ENCODE data around the gene MYCBP2.

MYCBP2 gene

GRCh38 chr13:77239312-77239711 lies 87.6 kb downstream of the MYCBP2 start:
- H3K4me3 ChIP-seq (ENCODE audit: low read length), result no peak overlapping the region
- TF ChIP-seq CTCF (conservative IDR thresholded peaks at IDR 0.05; ENCODE audit: low read depth, low read length), result no peak
- DNase-seq (ENCODE audit: low read depth), result no peak

DNA sequence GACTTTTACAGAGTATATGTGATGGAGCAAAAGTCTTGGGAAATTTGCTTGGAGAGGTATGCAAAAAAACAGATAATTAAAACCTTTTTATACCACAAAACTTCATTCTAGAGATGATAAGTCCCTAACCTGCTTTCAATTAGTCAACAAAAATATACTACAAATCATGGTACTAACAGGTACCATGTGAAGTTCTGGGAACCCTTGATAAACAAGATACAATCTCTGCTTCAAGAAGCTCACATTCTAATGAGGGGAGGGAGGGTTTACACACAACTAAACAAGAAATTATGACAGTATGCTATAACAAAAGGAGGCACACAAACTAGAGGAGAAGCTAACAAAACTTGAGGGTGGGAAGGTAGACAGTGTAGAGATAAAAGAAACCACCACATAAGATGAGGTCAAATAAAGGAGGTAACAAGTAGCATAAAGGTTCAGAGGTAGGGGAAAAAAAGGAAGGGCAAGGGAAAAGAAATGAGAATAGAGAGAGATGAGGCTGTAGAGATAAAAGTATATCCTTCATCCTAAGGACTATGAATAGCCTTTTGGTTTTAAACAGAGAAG lies 91.4 kb downstream of the MYCBP2 start:
- no peak for DNase-seq (ENCODE audit: low read depth)
- TF ChIP-seq CTCF (conservative IDR thresholded peaks at IDR 0.05; ENCODE audit: low read depth, low read length), result no peak

DNA sequence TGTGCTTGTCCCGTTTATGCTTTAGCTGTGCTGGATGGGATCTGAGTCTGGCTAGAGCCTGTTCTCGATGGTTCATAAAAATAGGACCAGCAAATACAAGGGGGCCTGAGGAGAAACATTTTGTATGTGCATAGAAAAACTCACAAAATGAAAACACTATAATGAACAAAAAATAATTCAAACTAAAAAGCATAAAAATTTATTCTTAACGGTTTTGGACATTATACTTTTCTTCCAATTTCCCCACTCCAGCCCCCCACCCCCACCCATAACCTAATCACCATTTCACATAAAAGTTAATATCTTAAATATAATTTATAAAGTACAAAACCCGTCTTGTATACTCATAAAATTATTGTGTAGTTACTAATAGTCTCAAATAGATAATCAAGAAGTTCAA lies 93.7 kb downstream of the MYCBP2 start:
- no peak for DNase-seq (ENCODE audit: low read depth)
- no peak for TF ChIP-seq CTCF (conservative IDR thresholded peaks at IDR 0.05; ENCODE audit: low read depth, low read length)
- H3K4me3 ChIP-seq (ENCODE audit: low read length), result no peak overlapping the region

More for the DNA sequence above, 91.4 kb downstream of the MYCBP2 start:
- no peak overlapping the region for H3K4me3 ChIP-seq (ENCODE audit: low read length)

DNA sequence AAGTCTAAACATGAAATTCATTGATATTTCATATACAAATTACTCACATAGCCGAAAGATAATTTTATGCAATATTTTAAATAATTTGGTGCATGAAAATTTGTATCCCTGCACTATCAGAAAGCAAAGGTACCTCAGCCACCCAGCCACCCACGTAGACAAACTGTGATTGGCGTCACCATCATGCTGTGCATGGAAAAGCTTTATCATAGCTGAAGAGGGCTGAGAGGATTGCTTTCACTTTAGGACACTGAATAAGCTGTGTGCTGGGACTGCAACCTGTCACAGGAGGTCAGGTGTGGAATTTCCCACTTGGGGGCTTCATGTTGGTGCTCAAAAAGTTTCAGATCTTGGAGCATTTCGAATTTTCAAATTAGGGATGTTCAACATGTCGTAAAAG lies 96.3 kb downstream of the MYCBP2 start:
- no peak for TF ChIP-seq CTCF (conservative IDR thresholded peaks at IDR 0.05; ENCODE audit: low read depth, low read length)
- no peak for DNase-seq (ENCODE audit: low read depth)
- H3K4me3 ChIP-seq (ENCODE audit: low read length), result no peak overlapping the region

DNA sequence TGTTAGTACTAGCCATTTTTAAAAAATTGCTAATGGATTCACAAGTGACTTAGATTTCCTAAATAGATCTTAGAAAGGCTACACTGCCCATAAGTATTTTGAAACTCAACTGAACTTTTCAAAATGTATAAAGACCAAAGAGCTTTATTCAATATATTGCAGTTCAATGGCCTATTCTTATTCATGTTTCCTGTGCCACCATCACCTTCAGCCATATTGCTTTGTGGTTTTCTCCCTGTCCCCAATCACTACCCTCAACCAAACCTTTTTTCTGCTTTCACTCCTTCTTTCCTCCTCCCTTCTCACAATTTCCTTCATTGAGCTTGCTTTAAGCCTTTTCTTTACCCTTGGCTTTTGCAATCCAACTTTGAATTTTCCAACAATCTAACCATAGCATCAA lies 100.9 kb downstream of the MYCBP2 start:
- H3K4me3 ChIP-seq (ENCODE audit: low read length), result no peak overlapping the region
- no peak for TF ChIP-seq CTCF (conservative IDR thresholded peaks at IDR 0.05; ENCODE audit: low read depth, low read length)
- no peak for DNase-seq (ENCODE audit: low read depth)

DNA sequence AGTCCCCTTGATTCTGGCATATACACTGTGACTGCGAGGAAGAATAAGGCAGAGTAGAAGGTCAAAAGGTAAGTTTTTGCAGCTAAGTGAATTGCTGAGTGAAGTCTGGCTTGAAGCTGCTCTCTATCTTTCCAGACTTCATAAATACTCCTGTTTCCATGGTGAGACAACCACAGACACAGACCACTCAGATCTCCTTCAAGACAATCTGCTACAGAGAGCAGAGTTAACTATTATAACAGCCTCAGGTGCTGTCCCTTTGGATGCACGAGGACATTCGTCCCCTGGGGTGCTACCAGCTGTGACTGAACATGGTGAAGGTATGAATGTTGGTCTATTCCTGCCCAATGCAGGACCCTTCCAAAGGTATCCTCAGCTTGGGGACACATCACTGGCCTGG lies 104.0 kb downstream of the MYCBP2 start:
- no peak for TF ChIP-seq CTCF (conservative IDR thresholded peaks at IDR 0.05; ENCODE audit: low read depth, low read length)
- DNase-seq (ENCODE audit: low read depth), result no peak
- no peak overlapping the region for H3K4me3 ChIP-seq (ENCODE audit: low read length)

- DNase-seq (ENCODE audit: low read depth), result no peak
- no peak for TF ChIP-seq CTCF (conservative IDR thresholded peaks at IDR 0.05; ENCODE audit: low read depth, low read length)
- H3K4me3 ChIP-seq (ENCODE audit: low read length), result no peak overlapping the region
Observed at GRCh38 chr13:77222000-77222690, 104.7 kb downstream of the MYCBP2 start.
